SK-N-SH (cell line): ENCODE data around the gene BSPH1. TPM values are rescaled to one million over a fixed set of nuclear protein-coding genes. Genes with fewer than 3 reads are reported as not detected.

Experiments used
- CTCF ChIA-PET: fragments of 300-600, 350-600 bp; formaldehyde crosslinking; extraction: SDS; loops from one replicate; lab custom pipeline; 2021; lab: Yijun Ruan, JAX
- POLR2A ChIA-PET: fragments of 350-600 bp; sonication (Branson Sonifier 250); formaldehyde crosslinking; extraction: SDS; loops from one replicate; lab custom pipeline; 2020; ENCODE audit warnings: antibody characterized with exemption, inconsistent platforms; lab: Yijun Ruan, JAX
- DNase-seq: peaks from one replicate; pipeline ENCODE4 v3.0.0; 2012
- H2AFZ ChIP-seq: fragments of 200-600 bp; sonication (generic); 2 replicates; pipeline ENCODE4 v1.8.1; 2016; ENCODE audit warnings: antibody characterized with exemption, mild to moderate bottlenecking, low read depth
- H3F3A ChIP-seq: fragments of 200-600 bp; sonication (generic); replicated peaks from 2 replicates; pipeline ENCODE3; 2016; ENCODE audit warnings: antibody characterized with exemption, mild to moderate bottlenecking; ENCODE audit not compliant: insufficient read depth
- H3K27ac ChIP-seq, 2 experiments: fragments of 200-500 bp in 1 of 2; fragments of 200-600 bp in 1 of 2; sonication (Bioruptor generic) in 1 of 2; sonication (generic), shearing (Covaris generic) in 1 of 2; 2 replicates each; pipeline versions ENCODE4 v1.5.1 to v1.6.1; 2014 to 2016; ENCODE audit warnings: low read depth in 2 of 2, inconsistent platforms in 1 of 2, low read length in 1 of 2, mild to moderate bottlenecking in 1 of 2, mixed read lengths in 1 of 2
- H3K27me3 ChIP-seq: fragments of 200-600 bp; sonication (generic), shearing (Covaris generic); 2 replicates; pipeline ENCODE4 v1.6.1; 2016; ENCODE audit warnings: mixed run types; ENCODE audit not compliant: insufficient read depth
- H3K36me3 ChIP-seq, 2 experiments: fragments of 200-500 bp in 1 of 2; fragments of 200-600 bp in 1 of 2; sonication (Bioruptor generic) in 1 of 2; sonication (generic) in 1 of 2; replicated peaks in 1 of 2; 2 replicates each; pipeline versions ENCODE3 to v1.5.1; 2014 to 2016; ENCODE audit warnings: low read length in 1 of 2, mild to moderate bottlenecking in 1 of 2; ENCODE audit not compliant: insufficient read depth in 2 of 2, control insufficient read depth in 1 of 2
- H3K4me1 ChIP-seq, 2 experiments: fragments of 200-500 bp in 1 of 2; fragments of 200-600 bp in 1 of 2; sonication (Bioruptor generic) in 1 of 2; sonication (generic), shearing (Covaris generic) in 1 of 2; 2 replicates each; pipeline versions ENCODE4 v1.5.1 to v1.6.1; 2014 to 2016; ENCODE audit warnings: low read depth in 1 of 2, low read length in 1 of 2, mixed run types in 1 of 2; ENCODE audit not compliant: insufficient read depth in 2 of 2, control insufficient read depth in 1 of 2
- H3K4me2 ChIP-seq: fragments of 200-600 bp; sonication (generic), shearing (Covaris generic); 2 replicates; pipeline ENCODE4 v1.6.1; 2017; ENCODE audit warnings: mixed run types
- H3K4me3 ChIP-seq, 2 experiments: fragments of 200-500 bp in 1 of 2; fragments of 200-600 bp in 1 of 2; sonication (Bioruptor generic) in 1 of 2; sonication (generic), shearing (Covaris generic) in 1 of 2; 2 replicates each; pipeline versions ENCODE4 v1.5.1 to v1.8.1; 2014 to 2016; ENCODE audit warnings: low read depth in 2 of 2, inconsistent platforms in 1 of 2, low read length in 1 of 2, mild to moderate bottlenecking in 1 of 2, mixed read lengths in 1 of 2, moderate library complexity in 1 of 2
- H3K79me2 ChIP-seq: fragments of 200-600 bp; sonication (generic); 2 replicates; pipeline ENCODE4 v1.8.1; 2017; ENCODE audit warnings: mild to moderate bottlenecking; ENCODE audit not compliant: insufficient read depth
- H3K9ac ChIP-seq: fragments of 200-600 bp; sonication (generic); 2 replicates; pipeline ENCODE4 v1.6.1; 2017; ENCODE audit warnings: mixed run types
- H3K9me2 ChIP-seq: fragments of 200-600 bp; sonication (generic); 2 replicates; pipeline ENCODE4 v1.6.1; 2017; ENCODE audit warnings: mixed run types
- H3K9me3 ChIP-seq: fragments of 200-600 bp; sonication (generic); 2 replicates; pipeline ENCODE4 v1.6.1; 2017; ENCODE audit warnings: mixed run types, mild to moderate bottlenecking, moderate library complexity
- H4K20me1 ChIP-seq: fragments of 200-600 bp; sonication (generic); 2 replicates; pipeline ENCODE4 v1.6.1; 2017; ENCODE audit warnings: mild to moderate bottlenecking, mixed run types; ENCODE audit not compliant: insufficient read depth
- ELF1 ChIP-seq: IDR thresholded peaks from 2 replicates; pipeline ENCODE4 v1.4.0; 2012
- EP300 ChIP-seq, 2 experiments: IDR thresholded peaks; 2 replicates each; pipeline versions ENCODE4 v1.4.0 to v1.6.1; 2012; ENCODE audit warnings: borderline replicate concordance in 1 of 2, low read depth in 1 of 2, low read length in 1 of 2
- NFIC ChIP-seq: IDR thresholded peaks from 2 replicates; pipeline ENCODE4 v1.4.0; 2012; ENCODE audit warnings: borderline replicate concordance
- RCOR1 ChIP-seq: fragments of 150-350 bp; IDR thresholded peaks from 2 replicates; pipeline ENCODE4 v1.6.1; 2017; ENCODE audit warnings: antibody characterized with exemption, low read length
- REST ChIP-seq: IDR thresholded peaks from 2 replicates; pipeline ENCODE4 v1.6.1; 2012; ENCODE audit warnings: mild to moderate bottlenecking, low read depth, low read length, moderate library complexity
- RFX5 ChIP-seq: IDR thresholded peaks from 2 replicates; pipeline ENCODE4 v1.6.1; 2012; ENCODE audit warnings: mild to moderate bottlenecking, improper control_type of control experiment, low read length
- SIN3A ChIP-seq: IDR thresholded peaks from 2 replicates; pipeline ENCODE4 v1.6.1; 2012; ENCODE audit warnings: low read depth, mild to moderate bottlenecking, low read length, moderate library complexity, borderline replicate concordance
- SMC3 ChIP-seq: IDR thresholded peaks from 2 replicates; pipeline ENCODE4 v1.6.1; 2012; ENCODE audit warnings: low read depth, low read length, improper control_type of control experiment
- USF1 ChIP-seq: IDR thresholded peaks from 2 replicates; pipeline ENCODE4 v1.4.0; 2012; ENCODE audit warnings: low read depth, borderline replicate concordance
- USF2 ChIP-seq: fragments of 150-350 bp; IDR thresholded peaks from 2 replicates; pipeline ENCODE4 v1.6.1; 2017; ENCODE audit warnings: antibody characterized with exemption, low read length, low read depth, borderline replicate concordance
- YY1 ChIP-seq: IDR thresholded peaks from 2 replicates; pipeline ENCODE4 v1.4.0; 2012; ENCODE audit warnings: low read depth, mild to moderate bottlenecking
- WGBS: methylation state at CpG from one replicate; pipeline ENCODE4 v1.1.6; 2017; ENCODE audit warnings: low lambda C conversion rate; 5-methylcytosine and 5-hydroxymethylcytosine counted together
- polyA plus RNA-seq, 3 experiments: library from polyadenylated mRNA; depleted of rRNA; stranded (reverse); fragments of >200 nt; gene quantifications; 2 replicates each; pipeline ENCODE4 v1.2.3, GENCODE V29; 2012

BSPH1 gene
- polyA plus RNA-seq, 1 of the 3 experiments (the other 2 are of a cell fraction): not detected

GRCh38 chr19:47996230-47996727 lies 4.3 kb upstream of the BSPH1 start:
- no peak overlapping the region for H2AFZ ChIP-seq
- H3K4me3 ChIP-seq: no peak overlapping the region
- H3F3A ChIP-seq: no peaks in the 10 kb centered on the region
- no peaks in the 10 kb centered on the region for H3K36me3 ChIP-seq
- WGBS: 2% methylated on average over 1 of the region's 1 CpG
- no peak overlapping the region for H3K27ac ChIP-seq
- H4K20me1 ChIP-seq: no peaks in the 10 kb centered on the region
- no peak for DNase-seq
- CTCF ChIA-PET: no interaction called here
- H3K4me2 ChIP-seq: no peak overlapping the region
- H3K9me3 ChIP-seq: no peaks in the 10 kb centered on the region
- POLR2A ChIA-PET: no interaction called here
- H3K27me3 ChIP-seq: peaks cover 11% of the 10 kb centered on the region; the same call in 1 of the 2 replicates
- H3K79me2 ChIP-seq: no peaks in the 10 kb centered on the region
- H3K9ac ChIP-seq: no peak overlapping the region
- no peaks in the 10 kb centered on the region for H3K4me1 ChIP-seq
- no peak for TF ChIP-seq USF1
- TF ChIP-seq SMC3: no peak
- no peak for TF ChIP-seq RCOR1
- TF ChIP-seq YY1: no peak
- no peak for TF ChIP-seq NFIC
- no peak for TF ChIP-seq RFX5
- no peak for TF ChIP-seq USF2
- H3K9me2 ChIP-seq: no peaks in the 10 kb centered on the region

- H3K79me2 ChIP-seq: no peaks in the 10 kb centered on the region
- no peaks in the 10 kb centered on the region for H3K4me1 ChIP-seq
- H3K4me2 ChIP-seq: no peak within 1 kb of the TSS
- WGBS: 2% methylated on average over 5 of the region's 5 CpGs
- H3K27me3 ChIP-seq: peaks cover 25% of the 10 kb centered on the region
- H4K20me1 ChIP-seq: no peaks in the 10 kb centered on the region
- H2AFZ ChIP-seq: no peak within 1 kb of the TSS
- no peak within 1 kb of the TSS for H3K4me3 ChIP-seq
- ChIA-PET CTCF (interaction anchor here (1.1 kb wide), 1 partner anchor 31 kb away, joined by 3 read pairs; no protein-coding TSS in a partner anchor), POLR2A (no interaction called here)
- no peaks in the 10 kb centered on the region for H3K9me3 ChIP-seq
- no peaks in the 10 kb centered on the region for H3K9me2 ChIP-seq
- no peak for DNase-seq
- no peak within 1 kb of the TSS for H3K27ac ChIP-seq
- no peaks in the 10 kb centered on the region for H3K36me3 ChIP-seq
- TF ChIP-seq ELF1: no peak
- H3K9ac ChIP-seq: no peak within 1 kb of the TSS
- no peaks in the 10 kb centered on the region for H3F3A ChIP-seq
Observed at GRCh38 chr19:47994209-47994802, 2.3 kb upstream of the BSPH1 start, which contains the start of gene ELSPBP1. Gene ELSPBP1, plus strand, starts transcription at chr19:47994632. Its CDS starts 14,036 bp downstream, at chr19:48008668.

- POLR2A ChIA-PET: no interaction called here
Observed at GRCh38 chr19:47991191-47991808, 670 bp downstream of the BSPH1 start.

More at GRCh38 chr19:47991191-47991808, 670 bp downstream of the BSPH1 start:
- Histone ChIP-seq H2AFZ (no peak overlapping the region), H3K4me3 (no peak overlapping the region), H3K9ac (no peak overlapping the region), H3K27me3 (peaks cover 34% of the 10 kb centered on the region), H3K4me1 (no peaks in the 10 kb centered on the region), H3K27ac (no peak overlapping the region), H3K36me3 (no peaks in the 10 kb centered on the region), H3K9me2 (no peaks in the 10 kb centered on the region), H3F3A (no peaks in the 10 kb centered on the region), H3K9me3 (no peaks in the 10 kb centered on the region), H3K4me2 (no peak overlapping the region), H3K79me2 (no peaks in the 10 kb centered on the region)
- CTCF ChIA-PET: no interaction called here
- 6% methylated on average over 10 of the region's 10 CpGs for WGBS
- no peak for TF ChIP-seq SIN3A
- TF ChIP-seq USF2: no peak
- no peak for TF ChIP-seq NFIC
- TF ChIP-seq ELF1: no peak
- TF ChIP-seq EP300 (IDR thresholded peaks at IDR 0.05; ENCODE audit: borderline replicate concordance in 1 of 2, low read depth in 1 of 2, low read length in 1 of 2): no peak
- no peak for TF ChIP-seq REST
- no peak for TF ChIP-seq RCOR1
- TF ChIP-seq, all 33 proteins: peak for 0
- DNase-seq: no peak
- H4K20me1 ChIP-seq: no peaks in the 10 kb centered on the region
